Ureter (tissue), 1 donor: ENCODE measurements around the gene REEP3. TPM values are rescaled to one million over a fixed set of nuclear protein-coding genes. Genes with fewer than 3 reads are reported as not detected.

Experiments used
- DNase-seq: peaks from one replicate; pipeline ENCODE4 v3.0.0-alpha.2; 2020; ENCODE audit warnings: low spot score
- total RNA-seq: library from RNA; stranded (reverse); gene quantifications from one replicate; pipeline ENCODE4 v1.2.4, GENCODE V29; 2023
- donor health status: DM: yes; HTN: yes; CAD: no.

Gene REEP3
- total RNA-seq, 1 donor from 2014 or later = 56.7 TPM

GRCh38 chr10:63587191-63587590 is 66.0 kb downstream of the REEP3 start:
- no peak for DNase-seq

DNA sequence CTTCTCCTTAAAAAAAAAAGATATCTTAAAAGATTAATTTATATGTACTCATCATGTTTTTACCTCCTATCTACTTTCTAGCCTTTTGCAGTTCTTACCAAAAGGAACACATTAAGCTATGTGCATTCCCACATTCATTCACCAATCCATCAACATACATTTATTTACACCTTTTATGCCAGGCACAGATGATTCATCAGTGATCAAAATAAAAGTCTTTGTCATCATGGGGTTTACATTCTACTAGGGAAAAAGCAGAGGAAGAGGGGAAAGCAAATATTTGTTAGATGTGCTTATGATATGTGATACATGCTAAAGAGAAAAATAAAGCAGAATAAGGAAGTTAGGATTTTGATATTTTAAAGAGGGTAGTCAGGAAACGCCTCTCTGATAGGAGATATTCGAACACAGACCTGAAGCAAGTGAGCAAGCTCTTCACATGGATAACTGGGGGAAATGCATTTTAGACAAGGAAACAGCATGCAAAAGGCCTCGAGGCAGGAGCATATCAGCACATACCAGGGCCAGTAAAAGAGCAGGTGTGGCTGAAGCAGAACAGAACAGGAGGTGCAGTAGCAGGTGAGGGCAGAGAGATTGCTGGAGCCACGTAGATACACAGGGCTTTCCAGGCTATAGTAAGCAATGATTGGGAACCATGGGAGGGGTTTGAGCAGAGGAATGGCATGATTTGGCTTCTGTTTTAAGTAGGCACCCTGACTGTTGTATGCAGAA is 67.4 kb downstream of the REEP3 start:
- peak; percentile 49 for DNase-seq

DNA sequence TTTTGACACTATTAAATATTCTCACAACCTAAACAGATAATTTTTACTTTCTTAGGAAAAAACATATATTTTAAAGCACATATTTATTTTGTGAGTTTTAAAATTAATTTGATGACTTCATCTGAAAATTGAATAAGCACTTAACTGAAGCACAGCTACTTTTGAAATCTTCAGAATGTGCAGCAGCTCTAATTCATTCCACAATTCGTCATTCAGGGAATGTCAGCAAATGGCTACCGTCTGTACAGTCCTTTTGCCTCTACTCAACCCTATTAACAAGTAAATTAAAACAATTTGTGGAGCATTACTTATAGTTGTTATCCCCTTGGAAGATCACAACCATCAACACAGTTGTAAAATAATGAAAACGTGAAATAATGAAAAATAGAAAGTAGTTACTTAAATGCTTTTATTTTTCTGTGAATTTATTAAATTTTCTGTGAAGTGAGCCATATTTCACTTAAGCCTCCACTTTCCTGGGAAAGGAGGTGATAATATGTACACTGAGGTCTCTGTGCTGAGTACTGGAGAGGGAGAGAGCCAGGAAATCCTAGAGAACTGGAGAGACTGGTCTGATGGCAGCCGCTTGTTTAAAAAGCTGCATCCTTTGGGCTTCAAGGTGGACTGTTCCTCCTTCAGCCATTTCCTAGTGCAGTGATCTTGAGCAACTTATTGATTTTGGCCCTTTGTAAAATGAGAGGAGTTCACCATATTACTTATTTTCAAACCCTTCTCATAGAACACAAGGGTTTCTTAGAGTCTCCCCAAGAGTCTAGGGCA is 70.6 kb downstream of the REEP3 start:
- no peak for DNase-seq

- DNase-seq = no peak
These were observed 72.4 kb downstream of the REEP3 start for GRCh38 chr10:63593576-63593975.

DNA sequence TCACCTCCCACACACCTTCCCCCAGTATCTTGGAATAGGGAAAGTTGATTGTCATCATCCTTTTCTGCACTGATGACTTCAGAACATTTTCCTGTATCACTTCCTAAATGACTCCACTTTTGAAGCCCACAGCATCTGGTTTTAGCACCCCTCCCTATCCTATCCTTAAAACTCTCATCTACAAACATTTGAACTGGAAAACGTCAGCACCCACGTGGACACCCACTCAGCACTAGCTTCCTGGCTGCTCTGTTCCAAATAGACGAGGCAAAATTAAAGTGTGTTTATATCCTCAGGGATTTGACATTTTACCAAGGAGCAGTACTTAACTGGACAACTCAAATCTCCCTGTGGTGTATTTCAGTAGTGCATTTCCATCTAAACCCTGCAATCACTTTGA is 73.9 kb downstream of the REEP3 start:
- DNase-seq = no peak

- DNase-seq = no peak
These were observed 75.7 kb downstream of the REEP3 start for GRCh38 chr10:63596924-63597323.

- DNase-seq = no peak
These were observed 79.3 kb downstream of the REEP3 start for GRCh38 chr10:63600540-63600939.

- DNase-seq = no peak
These were observed 82.7 kb downstream of the REEP3 start for GRCh38 chr10:63603709-63604445.

GRCh38 chr10:63605197-63605967 is 84.2 kb downstream of the REEP3 start:
- no peak for DNase-seq

DNA sequence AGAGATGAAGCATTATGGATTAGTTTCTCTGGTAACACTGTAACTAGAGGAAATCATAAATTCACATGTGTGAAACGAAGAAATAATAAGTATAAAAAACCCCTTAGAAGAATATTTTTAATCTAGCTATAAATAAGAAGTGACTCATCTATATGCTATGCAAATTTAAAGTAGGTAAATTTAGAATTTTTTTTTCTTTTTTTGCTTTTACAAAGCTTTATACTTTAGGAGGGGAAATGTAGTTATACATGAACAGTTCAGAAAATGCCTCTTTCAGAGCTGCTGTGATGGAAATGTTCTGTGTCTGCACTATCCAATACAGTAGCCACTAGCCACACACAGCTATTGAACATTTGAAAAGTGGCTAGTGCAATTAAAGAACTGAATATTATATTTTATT is 87.3 kb downstream of the REEP3 start:
- DNase-seq = no peak

- DNase-seq = no peak
These were observed 89.9 kb downstream of the REEP3 start for GRCh38 chr10:63611078-63611477.

GRCh38 chr10:63614371-63614891 is 93.2 kb downstream of the REEP3 start:
- no peak for DNase-seq

DNA sequence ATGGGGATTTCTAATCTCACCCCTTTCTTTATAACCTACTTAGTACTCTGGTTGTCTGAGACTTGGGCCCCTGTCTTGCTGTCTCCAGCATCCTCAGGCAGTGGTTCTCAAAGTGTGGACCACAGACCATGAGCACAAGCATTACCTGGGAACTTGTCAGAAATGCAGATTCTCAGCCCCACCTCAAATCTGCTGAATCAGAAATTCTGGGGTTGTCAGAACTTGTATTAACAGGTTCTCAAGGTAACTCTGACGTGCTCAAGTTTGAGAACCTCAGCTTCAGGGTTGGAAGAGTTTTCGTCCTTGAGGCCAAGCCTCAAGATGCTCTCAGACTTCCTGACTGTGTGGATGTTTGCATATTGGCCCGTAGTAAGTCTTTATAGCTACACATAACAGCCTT is 97.4 kb downstream of the REEP3 start:
- DNase-seq = no peak

- no peak for DNase-seq
These were observed 98.2 kb downstream of the REEP3 start for GRCh38 chr10:63619426-63619825.

GRCh38 chr10:63622097-63622496 is 100.9 kb downstream of the REEP3 start:
- DNase-seq = no peak

- no peak for DNase-seq
These were observed 103.5 kb downstream of the REEP3 start for GRCh38 chr10:63624701-63625100.

- no peak for DNase-seq
These were observed 106.2 kb downstream of the REEP3 start for GRCh38 chr10:63627396-63627795.

- no peak for DNase-seq
These were observed 106.7 kb downstream of the REEP3 start for GRCh38 chr10:63627881-63628296.

DNA sequence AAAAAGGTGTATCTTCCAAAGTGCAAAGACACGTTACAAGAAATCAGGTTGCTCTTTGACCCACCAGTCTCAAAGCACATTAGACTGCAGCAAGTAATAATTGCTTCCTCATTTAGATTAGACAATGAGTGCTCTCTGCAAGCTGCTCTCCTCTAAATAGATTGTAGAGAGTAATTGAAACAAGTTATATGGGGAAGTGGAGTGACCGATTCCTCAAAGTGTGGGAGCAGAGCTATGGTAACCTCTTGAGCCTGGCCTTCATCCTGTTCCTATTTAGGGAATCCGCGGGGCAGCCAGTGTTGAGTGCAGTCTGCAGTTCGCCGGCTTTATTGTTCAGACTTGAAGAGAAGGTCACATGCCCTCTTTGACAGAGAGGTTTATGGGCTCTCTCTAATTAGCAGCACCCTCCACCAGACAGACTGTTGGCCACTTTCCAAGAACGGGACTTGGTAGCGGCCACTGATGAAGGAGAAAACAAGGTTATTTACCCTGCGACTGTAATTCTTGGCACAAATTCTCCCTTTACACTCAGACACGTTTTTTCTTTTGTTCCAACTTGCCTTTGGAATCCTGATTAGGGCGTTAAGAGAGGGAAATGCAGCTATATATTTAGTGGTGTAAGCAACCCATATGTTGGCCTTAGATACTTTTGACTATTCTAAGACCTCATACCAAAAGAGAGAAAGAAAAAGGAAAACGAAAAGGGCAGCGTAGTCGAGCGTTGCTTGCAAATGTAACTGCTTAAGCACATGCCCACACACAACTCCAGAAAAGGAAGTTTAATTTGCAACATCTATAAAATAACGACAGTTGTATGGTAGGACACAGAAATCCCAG is 107.5 kb downstream of the REEP3 start:
- peak; percentile 66 for DNase-seq

DNA sequence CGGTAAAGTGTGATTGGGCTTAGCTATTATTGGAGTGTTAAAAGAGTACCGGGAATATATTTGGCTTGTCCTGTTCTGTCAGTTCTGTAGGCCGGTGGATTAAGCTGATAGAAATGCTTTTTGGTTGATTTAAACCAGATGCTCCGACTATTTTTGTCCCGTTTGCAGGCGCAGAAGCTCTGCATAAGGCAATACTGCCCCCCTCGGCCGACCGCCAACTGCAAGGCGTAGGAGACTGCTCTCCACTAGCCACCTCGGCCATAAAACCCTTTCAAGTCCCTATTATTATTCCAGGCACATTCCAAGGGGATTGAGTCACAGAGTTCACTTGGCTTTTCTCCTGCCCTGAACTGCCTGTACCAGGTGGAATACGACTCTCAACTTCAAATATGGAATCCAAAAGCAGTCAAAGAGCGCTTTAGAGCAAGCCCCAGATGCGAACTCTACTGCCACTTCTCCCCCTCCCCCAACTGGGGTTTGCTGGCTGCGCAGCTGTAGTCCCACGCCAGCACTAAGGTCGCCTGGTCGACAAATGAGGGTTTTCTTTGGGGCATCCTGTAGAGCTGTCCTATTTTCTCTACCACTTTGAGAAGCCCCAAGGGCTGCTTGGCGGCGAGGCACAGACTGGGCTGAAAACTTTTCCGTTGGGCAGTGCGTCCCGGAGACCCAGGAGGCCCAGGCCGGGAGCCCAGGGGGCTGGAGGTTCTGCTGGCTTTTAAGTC is 108.3 kb downstream of the REEP3 start:
- peak; percentile 95 for DNase-seq
